ENCODE results near the gene ZNF619.
A peak's percentile ranks its signal among the peaks of the same experiment; 100 is the strongest.
"Not testable (repeated sequence)": the region's sequence is repeated elsewhere in the genome, so short reads cannot be mapped to it uniquely, and the experiment has no call there.

ZNF619 gene

DNA sequence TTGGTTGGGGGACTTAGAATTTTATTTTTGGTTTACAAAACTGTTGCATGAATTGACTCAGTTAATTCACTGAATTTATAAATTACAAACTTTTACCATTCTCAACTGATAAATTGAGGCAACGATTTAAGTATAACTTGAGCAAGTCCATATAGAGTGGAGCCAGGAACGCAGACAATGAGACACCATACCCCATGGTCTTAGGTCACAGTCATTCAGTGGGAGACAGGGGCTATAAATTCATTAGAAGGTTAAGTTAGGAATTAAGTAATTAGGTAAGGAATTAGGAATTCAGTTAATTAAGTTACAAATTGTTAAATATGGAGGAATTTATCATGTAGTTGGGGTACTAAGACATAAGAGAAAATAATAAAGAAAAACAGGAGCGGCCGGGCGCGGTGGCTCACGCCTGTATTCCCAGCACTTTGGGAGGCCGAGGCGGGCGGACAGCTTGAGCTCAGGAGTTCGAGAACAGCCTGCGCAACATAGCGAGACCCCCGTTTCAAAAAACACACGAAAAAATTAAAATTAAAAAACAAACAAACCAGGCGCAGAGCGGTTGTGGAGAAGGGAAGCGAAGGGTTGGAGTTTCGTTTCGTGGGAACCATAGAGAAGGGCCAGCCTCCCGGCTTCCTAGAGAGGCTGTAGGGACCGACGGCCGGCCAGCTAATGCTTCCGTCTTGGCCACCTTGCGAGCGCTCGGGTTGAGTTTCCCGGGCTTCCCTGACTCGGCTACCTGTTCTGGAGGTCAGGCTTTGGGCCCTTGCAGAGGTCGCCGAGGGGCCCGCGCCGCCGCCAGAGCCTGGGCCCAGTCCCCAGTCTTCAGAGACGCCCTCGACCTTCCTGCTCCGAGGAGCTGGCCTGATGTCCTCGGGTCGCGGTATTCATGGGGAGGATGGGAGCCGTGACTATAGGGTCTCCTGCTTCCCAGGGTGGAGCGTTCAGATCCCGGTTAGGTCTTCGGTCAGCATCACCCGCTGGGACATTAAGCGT lies at the start of gene ZNF619:
TSS of gene ZNF619 (plus strand) at position 645 of the 993 bp plus-strand sequence. CDS start 858 bp downstream, outside the sequence.
- peak; percentile 33 for DNase-seq (ENCODE audit: low read depth)

DNA sequence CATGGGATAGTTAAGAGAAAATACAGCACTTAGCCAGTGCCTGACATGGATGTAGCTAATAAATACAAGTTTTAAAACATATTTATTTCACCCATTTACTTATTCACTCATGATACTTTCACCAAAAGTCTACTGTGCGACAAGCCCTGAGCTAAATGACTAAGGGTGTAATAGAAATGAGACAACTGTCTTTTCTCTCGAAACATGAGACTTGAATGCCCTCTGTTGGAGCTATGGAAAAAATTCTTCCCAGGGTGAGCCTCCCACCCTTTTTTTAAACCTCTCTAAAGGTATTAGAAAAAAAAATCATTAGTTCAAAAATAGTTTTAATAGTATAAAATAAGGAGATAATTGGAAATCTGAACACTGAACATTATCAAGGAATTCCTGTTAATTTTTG lies 44.1 kb upstream of the ZNF619 start:
- no peak for DNase-seq (ENCODE audit: low read depth)

DNA sequence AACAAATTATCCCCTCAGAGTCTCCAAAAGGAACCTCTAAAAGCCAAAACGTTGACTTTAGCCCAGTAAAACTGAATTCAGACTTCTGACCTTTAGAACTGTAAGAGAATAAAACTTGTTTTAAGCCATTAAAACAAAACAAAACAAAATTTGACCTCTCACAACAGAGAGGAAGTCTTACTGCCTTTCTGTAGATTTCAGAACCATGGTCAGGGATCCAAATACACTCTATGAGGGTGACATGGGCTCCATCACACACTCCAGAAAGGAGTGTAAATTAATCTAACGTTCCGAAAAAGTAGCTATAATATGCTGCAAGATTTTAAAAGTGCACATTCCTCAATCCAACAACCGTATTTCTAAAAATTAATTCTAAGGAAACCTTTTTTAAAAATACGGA lies 39.0 kb upstream of the ZNF619 start:
- DNase-seq (ENCODE audit: low read depth): no peak

DNA sequence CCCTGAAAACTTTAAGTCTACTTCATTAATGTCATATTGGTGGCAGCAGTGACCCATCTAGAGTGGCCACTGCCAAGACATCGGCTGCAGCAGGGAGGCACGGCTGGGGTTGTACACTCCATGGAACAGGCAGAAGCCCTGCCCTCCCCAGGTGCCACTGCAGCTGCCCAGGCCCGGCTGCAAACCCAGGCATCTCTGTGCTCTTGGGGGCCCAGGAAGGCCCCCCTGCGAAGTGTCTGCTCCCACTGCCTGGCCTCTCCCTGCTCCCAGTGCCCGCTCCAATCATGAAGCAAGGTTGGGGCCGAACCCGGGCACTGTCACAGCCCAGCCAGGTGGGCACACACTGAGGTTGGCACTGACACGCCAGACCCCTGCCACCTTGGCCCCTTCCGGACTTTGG lies 31.9 kb upstream of the ZNF619 start:
- DNase-seq (ENCODE audit: low read depth): no peak

DNA sequence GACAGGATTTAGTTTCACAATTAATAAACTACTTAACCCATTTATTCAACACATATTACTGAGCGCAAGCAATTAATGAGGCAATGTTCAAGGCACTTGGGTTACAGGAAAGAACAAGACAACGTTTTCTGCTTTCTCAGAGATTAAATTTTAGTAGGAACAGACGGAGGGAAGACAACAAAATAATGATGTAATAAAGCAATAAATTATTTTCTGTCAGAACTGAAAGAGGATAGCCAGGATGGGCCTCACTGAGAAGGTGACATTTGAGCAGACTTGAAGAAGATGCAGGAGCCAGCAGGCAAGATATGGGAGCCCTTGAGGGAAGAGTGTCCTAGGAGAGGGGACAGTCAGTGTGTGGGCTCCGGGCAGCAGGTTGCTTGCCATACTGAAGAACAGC lies 31.0 kb upstream of the ZNF619 start:
- DNase-seq (ENCODE audit: low read depth): no peak

DNA sequence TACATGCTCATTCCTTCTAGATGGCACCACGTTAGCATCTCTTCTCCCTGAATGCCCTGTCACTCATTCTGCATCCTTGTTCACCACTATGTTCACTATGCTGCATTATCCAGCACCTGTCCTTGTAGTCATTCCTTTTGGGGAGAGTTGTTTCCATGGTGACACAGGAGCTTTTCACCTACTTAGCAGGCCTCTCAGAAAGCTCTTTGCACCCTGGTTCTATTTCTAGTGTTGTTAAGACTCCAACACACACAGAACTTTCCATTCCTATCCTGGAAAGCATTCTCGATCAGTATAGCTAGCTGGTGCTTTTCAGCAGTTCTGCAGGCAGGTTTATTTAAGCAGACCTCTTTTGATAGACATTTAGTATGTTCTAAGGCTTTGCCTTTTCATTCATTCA lies 26.5 kb upstream of the ZNF619 start:
- DNase-seq (ENCODE audit: low read depth): no peak

DNA sequence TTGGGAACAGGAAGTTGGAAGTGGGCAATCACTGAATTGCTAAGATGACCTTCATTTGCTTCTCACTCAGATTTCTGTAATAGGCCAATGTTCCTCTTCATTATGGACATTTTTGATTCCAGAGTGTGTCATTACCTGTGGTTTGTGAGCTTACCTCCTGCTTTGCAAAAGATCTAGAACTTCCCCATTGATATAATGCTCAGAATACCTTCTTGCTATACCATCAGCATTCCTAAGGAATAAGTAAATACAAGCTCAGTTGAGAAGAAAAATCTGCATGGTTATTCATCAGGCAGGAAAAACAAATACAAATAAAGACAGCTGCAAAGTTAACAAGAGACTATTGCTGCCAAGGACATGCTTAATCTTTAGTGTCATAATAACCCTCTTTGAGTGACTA lies 25.4 kb upstream of the ZNF619 start:
- DNase-seq (ENCODE audit: low read depth): no peak

DNA sequence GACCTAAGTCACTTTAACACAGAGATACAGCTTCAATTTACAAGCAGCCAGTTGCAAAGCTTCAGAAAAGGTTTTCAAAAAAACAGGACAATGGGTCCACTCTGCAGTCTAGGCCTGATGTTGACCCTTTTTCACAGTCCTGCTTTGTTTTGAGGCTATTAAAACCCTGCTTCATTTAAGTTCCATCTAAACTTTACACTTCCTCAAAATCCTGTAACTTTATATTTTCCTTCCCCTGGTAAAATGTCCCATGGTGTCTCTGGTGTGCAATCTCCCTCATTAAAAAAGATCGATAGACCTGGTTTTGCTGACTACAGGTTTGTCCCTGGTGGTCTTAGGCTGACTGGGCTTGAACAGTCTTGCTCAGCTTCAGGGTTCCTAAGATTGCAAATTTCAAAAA lies 24.9 kb upstream of the ZNF619 start:
- no peak for DNase-seq (ENCODE audit: low read depth)

DNA sequence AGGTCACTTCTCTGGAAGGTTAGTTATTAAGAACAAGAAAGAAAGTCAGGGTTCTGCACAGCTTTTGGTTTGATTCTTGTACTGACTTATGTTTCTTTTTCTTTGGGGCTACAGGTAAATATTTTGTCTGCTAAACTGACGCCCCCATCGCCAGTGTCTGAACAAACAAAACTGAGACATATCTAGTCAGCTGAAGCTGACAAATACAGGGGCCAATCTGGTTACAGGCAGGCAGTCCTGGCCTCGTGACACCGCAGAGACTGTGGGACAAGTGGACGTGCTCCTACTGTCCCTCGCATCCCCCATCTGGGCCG lies 24.4 kb upstream of the ZNF619 start:
- DNase-seq (ENCODE audit: low read depth): no peak

DNA sequence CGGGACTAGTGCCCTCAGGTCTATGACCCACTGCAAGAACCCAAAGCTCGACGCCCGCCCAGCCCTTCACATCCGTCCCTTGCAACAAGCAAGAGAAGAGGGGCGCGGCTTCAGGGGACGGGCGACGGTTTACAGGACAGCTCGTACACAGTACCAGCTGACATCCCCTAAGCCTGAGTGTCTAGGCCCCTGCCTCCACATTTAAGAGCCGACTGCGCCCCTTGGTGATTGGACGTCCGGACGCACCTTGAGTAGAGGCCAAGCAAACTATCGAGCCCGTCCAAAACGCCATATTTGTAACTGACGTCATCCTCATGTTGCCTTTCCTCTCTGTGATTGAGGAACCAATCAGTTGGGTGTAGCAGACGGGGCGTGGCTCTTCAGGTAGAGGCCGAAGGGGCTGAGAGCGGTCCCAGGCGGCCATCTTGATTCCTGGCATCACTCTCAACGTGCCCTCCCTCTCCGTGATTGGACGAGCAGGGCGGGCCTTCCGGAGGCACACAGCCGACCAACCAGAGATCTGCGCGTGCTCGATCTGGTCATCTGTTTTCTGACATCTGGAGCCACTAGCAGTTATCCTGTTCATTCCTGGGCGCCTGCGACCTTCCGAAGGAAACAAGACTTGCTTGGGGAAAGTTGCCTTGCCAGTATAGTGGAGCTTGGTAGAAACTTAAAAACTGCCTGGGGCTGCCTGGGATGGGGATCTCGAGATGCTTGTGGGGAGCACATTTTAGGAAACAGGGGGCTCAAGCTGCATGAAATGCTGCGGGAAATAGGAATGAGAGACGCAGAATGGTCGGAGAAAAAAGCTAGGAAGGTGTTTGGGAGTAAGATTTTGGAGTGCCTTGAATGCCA lies 23.8 kb upstream of the ZNF619 start:
- peak; percentile 89 for DNase-seq (ENCODE audit: low read depth)

DNA sequence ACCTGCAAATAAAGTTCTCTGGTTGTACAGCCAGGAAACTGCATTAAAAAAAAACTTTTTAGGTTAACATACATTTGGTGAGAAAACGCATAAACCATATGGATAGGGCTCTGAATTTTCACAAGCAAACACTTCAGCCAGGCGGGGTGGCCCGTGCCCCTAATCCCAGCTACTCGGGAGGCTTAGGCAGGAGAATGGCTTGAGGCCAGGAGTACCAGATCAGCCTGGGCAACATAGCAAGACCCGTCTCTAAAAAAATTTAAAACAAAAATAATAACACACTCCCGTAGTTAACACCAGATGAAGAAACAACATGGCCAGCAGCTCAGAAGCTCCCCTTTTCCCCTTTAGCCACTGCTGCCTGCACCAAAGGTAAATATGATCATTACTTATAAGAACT lies 23.0 kb upstream of the ZNF619 start:
- no peak for DNase-seq (ENCODE audit: low read depth)

DNA sequence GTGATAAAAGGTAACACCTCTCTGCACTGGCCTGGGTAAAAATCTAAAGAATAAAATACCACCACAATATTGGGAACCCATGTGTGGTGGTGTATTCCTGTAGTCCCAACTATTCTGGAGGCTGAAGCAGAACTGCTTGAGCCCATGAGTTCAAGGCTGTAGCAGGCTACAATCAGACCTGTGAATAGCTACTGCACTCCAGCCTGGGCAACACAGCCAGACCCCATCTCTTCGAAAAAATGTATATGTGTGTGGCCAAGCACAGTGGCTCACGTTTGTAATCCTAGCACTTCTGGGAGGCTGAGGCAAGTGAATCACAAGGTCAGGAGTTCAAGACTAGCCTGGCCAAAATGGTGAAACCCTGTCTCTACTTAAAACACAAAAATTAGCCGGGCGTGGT lies 21.6 kb upstream of the ZNF619 start:
- no peak for DNase-seq (ENCODE audit: low read depth)

DNA sequence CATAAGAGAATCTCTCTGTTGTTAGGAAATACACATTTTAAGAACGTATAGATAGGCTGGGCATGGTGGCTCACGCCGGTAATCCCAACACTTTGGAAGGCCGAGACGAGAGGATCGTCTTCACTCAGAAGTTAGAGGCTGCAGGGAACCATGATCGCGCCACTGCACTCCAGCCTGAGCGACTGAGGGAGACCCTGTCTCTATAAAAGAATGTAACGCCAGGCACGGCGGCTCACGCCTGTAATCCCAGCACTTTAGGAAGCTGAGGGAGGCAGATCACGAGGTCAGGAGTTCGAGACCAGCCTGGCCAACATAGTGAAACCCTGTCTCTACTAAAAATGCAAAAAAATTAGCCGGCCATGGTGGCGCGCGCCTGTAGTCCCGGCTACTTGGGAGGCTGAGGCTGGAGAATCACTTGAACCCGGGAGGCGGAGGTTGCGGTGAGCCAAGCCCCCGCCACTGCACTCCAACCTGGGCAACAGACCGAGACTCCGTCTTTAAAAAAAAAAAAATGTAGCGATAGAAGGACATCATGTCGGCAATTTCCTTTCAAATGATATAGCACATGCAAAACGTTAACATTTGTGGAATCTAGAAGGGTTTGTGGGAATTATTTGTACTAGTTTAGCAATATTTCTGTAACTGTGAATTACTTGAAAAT lies 20.5 kb upstream of the ZNF619 start:
- DNase-seq (ENCODE audit: low read depth): no peak

DNA sequence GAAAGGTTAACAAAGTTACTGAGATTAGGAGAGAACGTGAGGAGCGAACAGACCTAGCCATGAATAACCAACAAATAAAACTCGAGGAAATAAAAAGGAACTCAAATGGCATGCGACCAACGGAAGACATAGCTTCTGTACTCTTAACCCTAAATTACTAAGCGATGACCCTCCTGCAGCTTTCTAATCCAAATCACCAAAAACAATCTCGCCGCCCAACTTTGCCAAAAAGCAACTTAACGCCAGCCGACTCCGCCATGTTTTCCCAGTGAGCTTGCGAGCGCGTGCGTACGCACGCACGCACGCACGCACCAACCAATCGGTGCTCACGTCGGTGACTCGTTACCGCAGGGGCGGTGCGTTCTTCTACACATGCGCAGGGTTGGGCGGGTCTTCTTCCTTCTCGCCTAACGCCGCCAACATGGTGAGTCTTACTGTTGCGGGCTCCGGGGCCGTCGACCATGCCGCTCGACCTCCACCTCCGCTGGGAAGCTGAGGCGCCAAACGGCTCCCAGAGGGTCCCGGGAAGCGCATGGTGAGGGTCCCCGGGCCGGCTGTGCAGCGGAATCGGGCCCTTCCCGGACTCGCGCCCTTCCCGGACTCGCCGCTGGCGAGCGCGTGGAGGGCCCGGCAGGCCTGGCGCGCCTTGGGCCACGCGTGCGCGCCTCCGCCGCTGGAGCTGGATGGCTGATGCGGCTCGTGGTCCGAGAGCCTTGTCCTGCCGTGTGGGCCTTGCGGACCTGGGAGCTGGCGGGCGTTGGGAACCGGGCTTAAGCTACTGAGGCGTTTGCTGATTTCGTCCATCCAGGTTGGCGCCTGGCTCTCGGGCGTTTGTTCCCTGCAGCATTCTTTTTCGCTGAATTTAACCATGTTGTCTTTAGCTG lies 19.7 kb upstream of the ZNF619 start, which contains the start of gene RPL14:
TSS of gene RPL14 (plus strand) at position 400 of the 884 bp plus-strand sequence. CDS start at position 533, 133 bp downstream.
- DNase-seq (ENCODE audit: low read depth): peak; percentile 87

DNA sequence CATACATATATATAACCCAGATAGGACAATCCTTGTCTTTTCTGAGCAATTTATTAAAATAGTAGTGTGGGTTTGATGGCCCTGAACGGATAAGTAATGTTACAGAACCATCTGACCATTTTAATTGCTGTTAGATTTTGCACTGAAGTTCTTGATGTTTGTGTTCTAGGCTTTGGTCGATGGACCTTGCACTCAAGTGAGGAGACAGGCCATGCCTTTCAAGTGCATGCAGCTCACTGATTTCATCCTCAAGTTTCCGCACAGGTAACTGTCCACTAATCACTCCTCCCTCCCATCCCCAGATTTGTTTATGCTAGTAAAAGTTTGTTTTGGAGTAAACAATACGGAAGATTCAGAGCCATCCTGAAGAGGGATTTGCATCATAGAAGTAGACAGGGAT lies 18.4 kb upstream of the ZNF619 start:
- no peak for DNase-seq (ENCODE audit: low read depth)

DNA sequence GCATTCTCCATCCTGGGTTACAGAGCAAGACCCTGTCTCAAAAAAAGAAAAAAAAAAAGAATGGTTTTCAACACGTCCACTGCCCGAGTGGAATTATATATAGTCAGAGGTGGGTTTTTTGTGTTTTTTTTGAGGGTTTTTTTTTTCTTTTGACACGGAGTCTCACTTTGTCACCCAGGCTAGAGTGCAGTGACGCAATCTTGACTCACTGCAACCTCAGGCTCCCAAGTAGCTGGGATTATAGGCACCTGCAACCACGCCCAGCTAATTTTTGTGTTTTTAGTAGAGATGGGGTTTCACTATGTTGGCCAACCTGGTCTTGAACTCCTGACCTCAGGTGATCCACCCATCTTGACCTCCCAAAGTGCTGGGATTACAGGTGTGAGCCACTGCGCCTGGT lies 16.4 kb upstream of the ZNF619 start:
- not testable (repeated sequence) for DNase-seq (ENCODE audit: low read depth)

DNA sequence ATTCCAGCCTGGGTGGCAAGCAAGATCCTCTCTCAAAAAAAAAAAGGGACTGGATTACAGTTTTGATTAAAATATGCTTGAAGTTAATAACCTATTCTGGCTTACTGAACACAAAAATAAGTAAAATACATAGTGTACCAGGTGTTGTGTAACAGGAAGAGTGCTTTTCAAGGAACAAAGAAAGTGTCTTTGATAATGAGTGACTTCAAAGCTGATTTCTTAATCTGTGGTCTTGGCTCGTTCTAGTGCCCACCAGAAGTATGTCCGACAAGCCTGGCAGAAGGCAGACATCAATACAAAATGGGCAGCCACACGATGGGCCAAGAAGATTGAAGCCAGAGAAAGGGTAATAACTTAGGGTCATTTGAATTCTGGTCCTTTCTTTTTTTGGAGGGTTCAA lies 15.8 kb upstream of the ZNF619 start:
- DNase-seq (ENCODE audit: low read depth): no peak

DNA sequence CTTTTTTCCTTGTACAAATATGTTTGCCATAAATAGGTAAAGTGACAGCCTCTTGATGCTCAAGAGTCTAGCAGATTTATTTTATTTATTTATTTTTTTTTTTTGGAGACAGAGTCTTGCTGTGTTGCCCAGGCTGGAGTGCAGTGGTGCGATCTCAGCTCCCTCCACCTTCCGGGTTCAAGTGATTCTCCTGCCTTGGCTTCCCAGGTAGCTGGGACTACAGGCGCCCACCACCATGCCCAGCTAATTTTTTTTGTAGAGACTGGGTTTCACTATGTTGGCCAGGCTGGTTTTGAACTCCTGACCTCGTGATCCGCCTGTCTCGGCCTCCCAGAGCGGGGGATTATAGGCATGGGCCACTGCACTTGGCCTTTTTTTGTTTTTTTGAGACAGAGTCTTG lies 14.1 kb upstream of the ZNF619 start:
- DNase-seq (ENCODE audit: low read depth): not testable (repeated sequence)

DNA sequence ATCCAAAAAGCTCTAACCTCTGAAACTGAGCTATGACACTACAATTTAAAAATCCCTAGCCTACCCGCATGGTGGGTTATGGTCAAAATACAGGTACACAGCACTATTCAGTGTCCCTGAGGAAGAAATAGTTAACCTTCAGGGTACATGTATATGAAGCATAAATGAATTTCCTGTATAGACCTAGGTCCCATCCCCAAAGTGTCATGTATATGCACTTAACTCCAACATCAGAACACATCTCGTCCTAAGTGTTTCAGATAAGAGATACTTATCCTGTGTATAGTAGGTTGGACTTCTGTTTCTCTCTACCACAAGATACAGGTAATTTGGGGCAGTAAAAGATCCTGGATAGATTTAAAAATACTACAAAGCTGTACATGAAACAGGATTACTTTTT lies 13.3 kb upstream of the ZNF619 start:
- no peak for DNase-seq (ENCODE audit: low read depth)

DNA sequence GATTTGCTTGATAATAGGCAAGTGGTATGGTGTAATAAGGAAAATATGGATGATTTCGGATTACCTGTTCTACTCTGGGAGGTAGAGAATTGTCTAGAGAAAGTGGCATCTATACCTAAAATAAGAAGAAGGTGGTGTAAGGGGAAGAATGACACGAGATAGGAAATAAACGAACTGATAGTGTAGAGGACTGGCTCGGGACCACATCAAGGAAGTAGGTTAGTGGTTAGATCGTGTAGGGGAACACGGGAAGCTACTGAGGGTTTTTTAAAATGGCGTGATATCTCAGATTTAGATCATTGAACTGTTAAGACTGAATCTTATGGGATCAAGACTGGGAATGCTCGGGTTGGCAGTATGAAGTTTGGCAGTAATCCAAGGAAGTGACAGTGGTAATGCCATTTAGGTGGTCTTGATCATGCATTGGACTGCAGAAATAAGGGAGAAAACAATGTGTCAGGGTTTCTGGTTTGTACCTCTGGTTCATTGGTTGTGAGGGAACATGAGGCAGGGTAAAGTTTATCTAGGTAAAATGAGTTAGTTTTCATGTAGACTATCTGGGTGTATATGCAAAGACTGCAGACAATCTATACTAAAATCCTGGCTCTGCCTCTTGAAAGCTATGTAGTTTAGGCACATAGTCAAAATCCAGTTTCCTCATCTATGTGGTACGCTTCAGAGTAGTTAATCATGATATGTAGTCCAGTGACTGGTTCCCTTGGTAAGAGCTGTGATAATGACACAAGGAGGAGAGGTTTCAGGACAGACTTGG lies 12.4 kb upstream of the ZNF619 start:
- no peak for DNase-seq (ENCODE audit: low read depth)

DNA sequence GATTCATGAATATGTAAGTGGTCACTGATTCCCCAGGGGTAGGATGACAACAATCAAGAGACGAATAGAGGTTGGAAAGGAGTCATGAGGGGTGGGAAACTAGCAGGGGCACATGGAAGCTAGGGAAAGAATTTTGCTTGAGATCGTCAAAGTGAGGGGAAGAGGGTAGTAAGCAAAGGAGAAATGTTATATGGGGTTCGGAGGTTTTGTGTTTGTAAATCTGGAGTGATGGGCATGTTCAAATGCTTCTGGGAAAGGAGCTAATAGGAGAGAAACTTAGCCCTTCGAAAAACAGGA lies 11.9 kb upstream of the ZNF619 start:
- DNase-seq (ENCODE audit: low read depth): no peak
